Neural crest cell (in vitro differentiated cells): Measurements from ENCODE around the gene PDIA2. TPM values are rescaled to one million over a fixed set of nuclear protein-coding genes. Genes with fewer than 3 reads are reported as not detected.
"Not testable (repeated sequence)": the region's sequence is repeated elsewhere in the genome, so short reads cannot be mapped to it uniquely, and the experiment has no call there.

Source experiments
- DNase-seq: peaks from one replicate; pipeline ENCODE4 v3.0.0; 2021; ENCODE audit warnings: low read depth, mixed read lengths, low spot score
- H3K27ac Mint-ChIP-seq: one replicate; pipeline ENCODE4 v1.8.0; 2021; ENCODE audit warnings: mild to moderate bottlenecking, mixed read lengths; ENCODE audit not compliant: unreplicated experiment
- H3K27me3 Mint-ChIP-seq: 2 replicates; pipeline ENCODE4 v1.8.0; 2021; ENCODE audit warnings: low read depth, mild to moderate bottlenecking, mixed read lengths
- H3K36me3 Mint-ChIP-seq: 2 replicates; pipeline ENCODE4 v1.8.0; 2021; ENCODE audit warnings: low read depth, mild to moderate bottlenecking, mixed read lengths
- H3K4me1 Mint-ChIP-seq: 2 replicates; pipeline ENCODE4 v1.8.0; 2021; ENCODE audit warnings: mixed read lengths
- H3K4me3 Mint-ChIP-seq: one replicate; pipeline ENCODE4 v1.8.0; 2021; ENCODE audit warnings: mild to moderate bottlenecking, mixed read lengths
- H3K9me3 Mint-ChIP-seq: 2 replicates; pipeline ENCODE4 v1.8.0; 2021; ENCODE audit warnings: mixed read lengths
- CTCF ChIP-seq: fragments of 200-600 bp; sonication (generic); conservative IDR thresholded peaks from 2 replicates; pipeline ENCODE4 v1.5.0; 2021; ENCODE audit warnings: antibody characterized with exemption, mild to moderate bottlenecking
- total RNA-seq: library from RNA; stranded (reverse); gene quantifications from 2 replicates; pipeline ENCODE4 v1.2.1, GENCODE V29; 2021

PDIA2 gene
- total RNA-seq, 1 donor from 2014 or later = 1.4 TPM

GRCh38 chr16:324451-325334 is 41.7 kb downstream of the PDIA2 start:
- DNase-seq = no peak
- peak overlapping the region; percentile 71 for H3K27ac Mint-ChIP-seq
- H3K36me3 Mint-ChIP-seq = no peaks in the 10 kb centered on the region
- TF ChIP-seq CTCF = no peak
- H3K4me3 Mint-ChIP-seq = no peak overlapping the region
- H3K9me3 Mint-ChIP-seq = no peaks in the 10 kb centered on the region
- H3K27me3 Mint-ChIP-seq = no peaks in the 10 kb centered on the region
- peaks cover 5% of the 10 kb centered on the region for H3K4me1 Mint-ChIP-seq

GRCh38 chr16:325375-326145 is 42.6 kb downstream of the PDIA2 start:
- Mint-ChIP-seq H3K27me3 (no peaks in the 10 kb centered on the region), H3K4me3 (no peak overlapping the region), H3K4me1 (peaks cover 10% of the 10 kb centered on the region), H3K36me3 (no peaks in the 10 kb centered on the region), H3K9me3 (no peaks in the 10 kb centered on the region), H3K27ac (peak overlapping the region; percentile 71)
- DNase-seq = no peak
- TF ChIP-seq CTCF = no peak

GRCh38 chr16:330741-331140 is 47.8 kb downstream of the PDIA2 start:
- peaks cover 36% of the 10 kb centered on the region for H3K4me1 Mint-ChIP-seq
- no peak for TF ChIP-seq CTCF
- H3K36me3 Mint-ChIP-seq = peaks cover 3% of the 10 kb centered on the region
- no peak overlapping the region for H3K4me3 Mint-ChIP-seq
- no peaks in the 10 kb centered on the region for H3K9me3 Mint-ChIP-seq
- no peak for DNase-seq
- no peak overlapping the region for H3K27ac Mint-ChIP-seq
- H3K27me3 Mint-ChIP-seq = no peaks in the 10 kb centered on the region

GRCh38 chr16:331181-331814 is 48.3 kb downstream of the PDIA2 start:
- not testable (repeated sequence) for H3K27me3 Mint-ChIP-seq, H3K9me3 Mint-ChIP-seq, H3K36me3 Mint-ChIP-seq, H3K4me3 Mint-ChIP-seq, DNase-seq, H3K27ac Mint-ChIP-seq
- H3K4me1 Mint-ChIP-seq = peaks cover 37% of the 10 kb centered on the region

- Mint-ChIP-seq H3K4me1 (peaks cover 31% of the 10 kb centered on the region), H3K9me3 (no peaks in the 10 kb centered on the region), H3K27me3 (no peaks in the 10 kb centered on the region), H3K4me3 (no peak overlapping the region), H3K36me3 (peaks cover 3% of the 10 kb centered on the region), H3K27ac (no peak overlapping the region)
- TF ChIP-seq CTCF = no peak
- no peak for DNase-seq
Measured at GRCh38 chr16:333406-334094, 50.6 kb downstream of the PDIA2 start.

- not testable (repeated sequence) for H3K27me3 Mint-ChIP-seq, H3K27ac Mint-ChIP-seq, H3K9me3 Mint-ChIP-seq, H3K36me3 Mint-ChIP-seq, DNase-seq, H3K4me3 Mint-ChIP-seq
- H3K4me1 Mint-ChIP-seq = peaks cover 31% of the 10 kb centered on the region
Measured at GRCh38 chr16:334164-334832, 51.3 kb downstream of the PDIA2 start.

GRCh38 chr16:334861-335632 is 52.1 kb downstream of the PDIA2 start:
- not testable (repeated sequence) for H3K9me3 Mint-ChIP-seq, H3K36me3 Mint-ChIP-seq, H3K27ac Mint-ChIP-seq, H3K27me3 Mint-ChIP-seq, H3K4me3 Mint-ChIP-seq, DNase-seq
- H3K4me1 Mint-ChIP-seq = peaks cover 31% of the 10 kb centered on the region
